Measurements from ENCODE around the gene INCA1.

The INCA1 gene

GRCh38 chr17:4998732-4999429 lies 1.6 kb upstream of the INCA1 start:
- no peaks in the 10 kb centered on the region for H3K9me3 Mint-ChIP-seq
- peaks cover 14% of the 10 kb centered on the region for H3K36me3 Mint-ChIP-seq (ENCODE audit: insufficient read depth)
- H3K4me1 Mint-ChIP-seq (ENCODE audit: low read depth in 2 of 2) = peaks cover 25 to 32% of the 10 kb centered on the region in 2 donors
- DNase-seq (no peak), ATAC-seq (replicated peaks) (no peak)
- H3K4me3 Mint-ChIP-seq = peak overlapping the region; percentile 86 to 88
- H3K27me3 Mint-ChIP-seq = no peaks in the 10 kb centered on the region
- peak overlapping the region; percentile 16 to 69 for H3K27ac Mint-ChIP-seq

GRCh38 chr17:4998027-4998731 lies 857 bp upstream of the INCA1 start:
- Mint-ChIP-seq H3K36me3 (ENCODE audit: insufficient read depth) (peaks cover 12% of the 10 kb centered on the region), H3K27me3 (no peaks in the 10 kb centered on the region), H3K4me1 (ENCODE audit: low read depth in 2 of 2) (peaks cover 25 to 32% of the 10 kb centered on the region in 2 donors), H3K4me3 (peak overlapping the region; percentile 86 to 88), H3K27ac (peak overlapping the region; percentile 16 to 69), H3K9me3 (no peaks in the 10 kb centered on the region)
- no peak for DNase-seq
- no peak for ATAC-seq (replicated peaks)

GRCh38 chr17:4994081-4994595 lies 3.2 kb downstream of the INCA1 start:
- Mint-ChIP-seq H3K36me3 (ENCODE audit: insufficient read depth) (peaks cover 6% of the 10 kb centered on the region), H3K4me1 (ENCODE audit: low read depth in 2 of 2) (peaks cover 20 to 23% of the 10 kb centered on the region in 2 donors), H3K27me3 (no peaks in the 10 kb centered on the region), H3K9me3 (no peaks in the 10 kb centered on the region), H3K4me3 (no peak overlapping the region), H3K27ac (no peak overlapping the region)
- ATAC-seq (replicated peaks) = no peak
- no peak for DNase-seq

- Mint-ChIP-seq H3K4me1 (ENCODE audit: low read depth in 2 of 2) (peaks cover 35 to 40% of the 10 kb centered on the region in 2 donors), H3K9me3 (no peaks in the 10 kb centered on the region), H3K27ac (peak overlapping the region; percentile 92 to 93), H3K27me3 (no peaks in the 10 kb centered on the region), H3K4me3 (peak overlapping the region; percentile 85 to 91), H3K36me3 (ENCODE audit: insufficient read depth) (peaks cover 11% of the 10 kb centered on the region)
- DNase-seq = no peak
- ATAC-seq (replicated peaks) = peak; percentile 12
Observed at GRCh38 chr17:4987767-4988567, 9.4 kb downstream of the INCA1 start.

GRCh38 chr17:4986951-4987766 lies 10.2 kb downstream of the INCA1 start, which contains the start of gene CAMTA2:
Gene CAMTA2, minus strand, starts transcription at chr17:4987675. Its CDS starts 1,453 bp downstream, at chr17:4986222.
- peak within 1 kb of the TSS; percentile 92 to 93 for H3K27ac Mint-ChIP-seq
- DNase-seq (peak; percentile 82 to 83 (median 83)), ATAC-seq (replicated peaks) (peak; percentile 92)
- H3K9me3 Mint-ChIP-seq = no peaks in the 10 kb centered on the region
- peaks cover 35 to 40% of the 10 kb centered on the region in 2 donors for H3K4me1 Mint-ChIP-seq (ENCODE audit: low read depth in 2 of 2)
- H3K27me3 Mint-ChIP-seq = no peaks in the 10 kb centered on the region
- H3K4me3 Mint-ChIP-seq = peak within 1 kb of the TSS; percentile 85 to 91
- peaks cover 12% of the 10 kb centered on the region for H3K36me3 Mint-ChIP-seq (ENCODE audit: insufficient read depth)

GRCh38 chr17:4986403-4986802 lies 10.9 kb downstream of the INCA1 start:
- ATAC-seq (replicated peaks) = no peak
- no peak for DNase-seq
- Mint-ChIP-seq H3K4me3 (peak overlapping the region; percentile 85 to 91), H3K27ac (peak overlapping the region; percentile 92 to 93), H3K27me3 (no peaks in the 10 kb centered on the region), H3K36me3 (ENCODE audit: insufficient read depth) (peaks cover 15% of the 10 kb centered on the region), H3K4me1 (ENCODE audit: low read depth in 2 of 2) (peaks cover 35 to 40% of the 10 kb centered on the region in 2 donors), H3K9me3 (no peaks in the 10 kb centered on the region)

GRCh38 chr17:4982305-4982704 lies 15.0 kb downstream of the INCA1 start:
- Mint-ChIP-seq H3K4me3 (no peak overlapping the region), H3K36me3 (ENCODE audit: insufficient read depth) (peaks cover 27% of the 10 kb centered on the region), H3K9me3 (no peaks in the 10 kb centered on the region), H3K4me1 (ENCODE audit: low read depth in 2 of 2) (peaks cover 27 to 30% of the 10 kb centered on the region in 2 donors), H3K27me3 (no peaks in the 10 kb centered on the region), H3K27ac (no peak overlapping the region)
- DNase-seq (no peak), ATAC-seq (replicated peaks) (no peak)

GRCh38 chr17:4980644-4981216 lies 16.6 kb downstream of the INCA1 start:
- H3K27ac Mint-ChIP-seq = peak overlapping the region; percentile 82 to 85
- no peaks in the 10 kb centered on the region for H3K27me3 Mint-ChIP-seq
- ATAC-seq (replicated peaks) (peak; percentile 70), DNase-seq (peak; percentile 41 to 58 (median 48))
- peaks cover 34% of the 10 kb centered on the region for H3K36me3 Mint-ChIP-seq (ENCODE audit: insufficient read depth)
- peaks cover 15 to 17% of the 10 kb centered on the region in 2 donors for H3K4me1 Mint-ChIP-seq (ENCODE audit: low read depth in 2 of 2)
- H3K4me3 Mint-ChIP-seq = no peak overlapping the region
- no peaks in the 10 kb centered on the region for H3K9me3 Mint-ChIP-seq

- Mint-ChIP-seq H3K27ac (no peak overlapping the region), H3K36me3 (ENCODE audit: insufficient read depth) (peaks cover 35% of the 10 kb centered on the region), H3K4me1 (ENCODE audit: low read depth in 2 of 2) (peaks cover 18% of the 10 kb centered on the region in 2 donors), H3K27me3 (no peaks in the 10 kb centered on the region), H3K9me3 (no peaks in the 10 kb centered on the region), H3K4me3 (no peak overlapping the region)
- DNase-seq = no peak
- ATAC-seq (replicated peaks) = no peak
Observed at GRCh38 chr17:4978726-4979125, 18.6 kb downstream of the INCA1 start.

GRCh38 chr17:4974115-4974670 lies 23.1 kb downstream of the INCA1 start:
- Mint-ChIP-seq H3K9me3 (no peaks in the 10 kb centered on the region), H3K27ac (peak overlapping the region in 1 of 2 donors; percentile 4), H3K36me3 (ENCODE audit: insufficient read depth) (peaks cover 33% of the 10 kb centered on the region), H3K4me1 (ENCODE audit: low read depth in 2 of 2) (peaks cover 7 to 8% of the 10 kb centered on the region in 2 donors), H3K4me3 (no peak overlapping the region), H3K27me3 (no peaks in the 10 kb centered on the region)
- ATAC-seq (replicated peaks) (no peak), DNase-seq (no peak)

- no peak for DNase-seq
- Mint-ChIP-seq H3K4me1 (ENCODE audit: low read depth in 2 of 2) (peaks cover 7% of the 10 kb centered on the region in 2 donors), H3K27ac (peak overlapping the region in 1 of 2 donors; percentile 76), H3K36me3 (ENCODE audit: insufficient read depth) (peaks cover 30% of the 10 kb centered on the region), H3K4me3 (no peak overlapping the region), H3K9me3 (no peaks in the 10 kb centered on the region), H3K27me3 (no peaks in the 10 kb centered on the region)
- ATAC-seq (replicated peaks) = no peak
Observed at GRCh38 chr17:4973256-4974114, 23.8 kb downstream of the INCA1 start.
